HG02571 (cell line): Measurements from ENCODE around the gene KCNK3.
"Not testable (repeated sequence)": the region's sequence is repeated elsewhere in the genome, so short reads cannot be mapped to it uniquely, and the experiment has no call there.

Experiments
- ATAC-seq: cut with Tn5 transposase; IDR thresholded peaks from one replicate; pipeline ENCODE4 v1.9.1; 2021; ENCODE audit warnings: mild to moderate bottlenecking, moderate library complexity; ENCODE audit not compliant: unreplicated experiment

The KCNK3 gene

GRCh38 chr2:26692279-26692896, at the start of gene KCNK3:
Gene KCNK3 (plus strand): TSS chr2:26692722. CDS start chr2:26692876, 154 bp downstream.
- ATAC-seq, result no peak

GRCh38 chr2:26644188-26644835, 48.2 kb upstream of the KCNK3 start:
- no peak for ATAC-seq

DNA sequence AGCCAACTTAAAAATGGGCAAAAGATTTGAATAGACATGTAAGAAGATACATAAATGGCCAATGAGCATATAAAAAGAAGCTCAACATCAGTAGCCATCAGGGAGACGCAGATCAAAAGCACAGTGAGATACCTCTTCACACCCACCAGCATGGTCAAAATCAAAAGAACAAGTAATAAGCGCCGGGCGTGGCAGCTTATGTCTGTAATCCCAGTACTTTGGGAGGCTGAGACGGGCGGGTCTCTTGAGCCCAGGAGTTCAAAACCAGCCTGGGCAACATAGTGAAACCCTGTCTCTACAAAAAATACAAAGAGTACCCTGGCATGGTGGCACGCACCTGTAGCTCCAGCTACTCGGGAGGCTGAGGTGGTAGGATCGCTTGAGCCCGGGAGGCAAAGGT, 46.8 kb upstream of the KCNK3 start:
- no peak for ATAC-seq

- ATAC-seq, result no peak
These were observed 45.4 kb upstream of the KCNK3 start for GRCh38 chr2:26646986-26647672.

DNA sequence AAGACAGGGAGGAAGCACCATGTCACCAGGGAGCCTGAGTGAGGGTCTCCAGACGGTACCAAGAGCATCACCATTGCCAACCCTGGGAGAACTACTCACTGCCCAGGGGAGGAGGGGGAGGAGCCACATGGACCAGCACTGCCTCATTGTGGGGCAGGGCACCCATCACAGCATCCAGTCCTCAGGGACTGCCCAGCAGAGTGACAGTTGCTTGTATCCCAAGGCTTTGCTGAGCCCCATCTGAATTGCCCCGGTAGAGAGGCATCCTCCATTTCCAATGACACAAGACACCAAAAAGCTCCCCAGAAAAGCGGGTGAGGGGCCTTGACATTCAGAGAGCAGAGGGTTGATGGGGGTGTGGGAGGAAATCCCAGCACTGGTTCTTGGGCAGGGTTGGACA, 44.5 kb upstream of the KCNK3 start:
- ATAC-seq, result no peak

- ATAC-seq, result no peak
These were observed 44.0 kb upstream of the KCNK3 start for GRCh38 chr2:26648516-26648915.

GRCh38 chr2:26649322-26649721, 43.2 kb upstream of the KCNK3 start:
- ATAC-seq, result no peak

DNA sequence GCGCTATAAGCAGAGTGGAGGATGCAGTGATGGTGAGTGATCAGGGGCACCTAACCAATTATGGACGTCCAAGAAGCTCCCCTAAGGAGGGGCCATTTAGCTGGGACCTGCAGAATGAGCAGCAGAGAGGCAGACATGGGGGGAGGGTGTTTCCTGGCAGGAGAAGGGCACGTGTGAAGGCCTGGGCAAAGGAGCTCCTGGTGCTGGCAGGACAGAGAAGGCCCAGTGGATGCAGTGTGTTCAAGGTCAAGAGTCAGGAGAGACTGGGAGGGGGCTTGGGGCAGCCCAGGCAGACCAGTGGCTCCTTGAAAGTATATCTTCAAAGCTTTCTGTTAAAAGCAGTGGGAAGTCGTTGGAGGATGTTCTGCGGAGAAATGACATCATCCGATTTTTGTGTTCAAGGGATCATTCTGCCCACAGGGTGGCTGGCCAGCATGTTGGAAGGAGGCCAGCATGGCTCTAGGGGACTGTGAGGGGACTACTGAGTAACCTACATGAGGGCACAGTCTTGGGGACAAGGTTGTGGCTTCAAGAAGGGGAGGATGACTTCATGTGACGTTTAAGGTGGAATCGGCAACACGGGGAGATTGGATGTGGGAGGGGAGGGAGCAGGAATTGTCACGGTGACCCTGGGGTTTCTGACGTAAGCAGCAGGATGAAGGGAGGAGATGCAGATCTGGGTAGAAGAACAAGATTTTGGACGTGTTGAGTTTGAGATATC, 42.4 kb upstream of the KCNK3 start:
- no peak for ATAC-seq

DNA sequence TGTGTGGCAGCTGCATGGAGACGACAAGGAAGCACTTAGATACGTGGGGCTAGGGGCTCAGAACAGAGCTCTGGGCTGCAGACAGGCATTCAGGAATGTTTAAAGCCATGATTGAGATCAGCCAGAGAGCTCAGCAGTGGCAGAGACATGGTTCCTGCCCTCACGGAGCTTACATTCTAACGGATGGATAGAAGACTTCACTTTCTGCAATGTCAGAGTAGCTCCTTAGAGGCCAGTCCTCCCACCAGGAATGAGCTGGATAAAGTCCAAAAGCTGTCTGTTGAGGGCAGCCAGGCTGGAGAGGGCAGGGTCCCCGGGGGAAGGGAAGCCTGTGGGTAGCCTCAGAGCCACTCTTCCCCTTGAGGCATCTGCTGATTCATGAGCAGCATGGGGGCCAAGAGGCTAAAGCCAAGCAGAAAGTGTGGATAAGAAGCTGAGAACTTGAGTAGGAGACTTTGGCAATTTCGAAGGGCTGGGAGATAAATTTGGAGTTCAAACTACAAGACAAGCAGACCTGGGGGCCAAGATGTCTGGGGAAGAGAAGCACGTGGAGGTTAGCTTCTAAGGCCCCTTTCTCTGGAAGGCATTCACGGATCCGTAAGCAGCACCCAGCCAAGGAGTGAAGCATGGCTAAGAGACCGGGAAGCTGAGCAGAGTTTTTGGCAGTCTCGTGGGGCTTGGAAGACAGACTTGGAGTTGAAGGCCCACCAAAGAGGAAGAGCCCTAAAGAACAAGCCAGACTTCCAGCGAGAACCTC, 41.6 kb upstream of the KCNK3 start:
- ATAC-seq, result no peak

GRCh38 chr2:26651470-26651771, 41.1 kb upstream of the KCNK3 start:
- ATAC-seq, result no peak

DNA sequence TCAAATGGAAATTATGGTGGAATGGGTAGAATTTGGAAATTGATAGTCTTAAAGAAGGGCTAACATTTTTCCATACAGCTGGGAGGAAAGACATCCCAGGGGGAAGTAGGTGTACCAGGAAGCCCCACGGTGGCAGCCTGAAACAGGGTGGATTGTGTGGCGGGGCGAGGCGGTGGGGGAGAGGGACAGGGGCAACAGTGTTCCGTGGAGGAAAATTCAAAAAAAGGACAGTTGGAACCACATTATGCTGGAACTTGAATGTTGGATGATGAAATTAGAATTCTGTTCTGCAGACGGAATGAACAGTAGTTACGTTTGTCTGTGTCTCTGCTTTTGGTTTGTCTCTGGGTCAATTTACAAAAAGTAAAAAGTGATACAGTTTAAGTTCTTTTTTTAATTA, 40.7 kb upstream of the KCNK3 start:
- no peak for ATAC-seq

DNA sequence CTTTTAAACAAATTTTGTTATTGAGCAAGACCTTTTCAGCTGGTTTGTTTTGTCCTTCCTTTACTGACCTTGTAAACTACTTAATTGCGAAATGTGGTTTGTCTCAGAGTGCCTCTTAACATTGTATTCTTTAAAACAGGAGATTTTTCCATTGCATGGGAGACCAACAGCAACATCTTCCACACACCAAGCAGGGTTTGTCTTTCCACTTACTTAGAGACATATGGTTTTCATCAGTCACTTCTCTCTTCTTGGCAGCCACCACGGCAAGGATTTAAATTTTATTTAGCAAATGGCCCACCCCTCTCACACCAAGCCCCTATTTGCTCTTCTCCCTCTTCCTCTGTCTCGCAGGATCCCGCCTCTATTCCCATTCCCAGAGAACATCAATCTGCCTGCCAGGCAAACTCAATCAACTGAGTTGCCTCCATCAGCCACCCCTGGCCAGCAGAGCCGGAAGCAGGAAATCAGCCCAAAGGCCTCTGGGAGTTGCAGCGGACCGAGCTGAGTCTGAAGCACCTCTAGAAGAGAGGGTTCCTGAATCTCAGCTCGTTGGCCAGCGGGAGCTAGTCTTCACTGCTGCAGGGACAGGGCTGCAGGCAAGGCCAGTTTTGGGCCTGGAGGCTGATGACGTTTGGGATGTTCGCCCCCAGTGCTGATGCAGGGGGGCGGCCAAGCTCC, 40.0 kb upstream of the KCNK3 start:
- ATAC-seq, result no peak

GRCh38 chr2:26653207-26654060, 39.1 kb upstream of the KCNK3 start:
- no peak for ATAC-seq

DNA sequence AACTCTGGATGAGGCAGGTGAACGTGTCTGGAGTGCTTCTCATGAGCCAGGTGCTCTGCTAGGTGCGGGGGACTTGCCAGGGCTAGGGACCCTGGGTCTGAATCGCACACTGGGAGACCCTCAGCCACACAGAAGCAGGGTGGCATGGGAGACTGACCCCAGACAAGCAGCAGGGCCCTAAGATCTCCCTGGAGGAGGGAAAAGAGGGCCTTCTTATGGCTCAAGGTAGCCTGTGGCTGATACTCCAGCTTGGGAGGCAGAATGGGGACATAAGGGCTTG, 38.5 kb upstream of the KCNK3 start:
- no peak for ATAC-seq

DNA sequence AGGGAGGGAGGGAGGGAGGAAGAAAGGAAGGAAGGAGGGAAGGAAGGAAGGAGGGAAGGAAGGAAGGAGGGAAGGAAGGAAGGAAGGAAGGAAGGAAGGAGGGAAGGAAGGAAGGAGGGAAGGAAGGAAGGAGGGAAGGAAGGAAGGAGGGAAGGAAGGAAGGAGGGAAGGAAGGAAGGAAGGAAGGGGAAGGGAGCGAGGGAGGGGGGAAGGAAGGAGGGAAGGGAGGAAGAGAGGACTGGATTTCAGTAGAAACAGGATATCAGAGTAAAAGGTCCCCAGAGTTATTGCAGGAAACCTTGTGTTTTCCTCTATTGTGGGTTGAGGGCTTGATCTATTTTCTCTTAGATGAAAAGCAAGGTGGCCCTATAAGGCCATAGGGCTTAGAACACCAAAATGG, 37.4 kb upstream of the KCNK3 start:
- not testable (repeated sequence) for ATAC-seq

DNA sequence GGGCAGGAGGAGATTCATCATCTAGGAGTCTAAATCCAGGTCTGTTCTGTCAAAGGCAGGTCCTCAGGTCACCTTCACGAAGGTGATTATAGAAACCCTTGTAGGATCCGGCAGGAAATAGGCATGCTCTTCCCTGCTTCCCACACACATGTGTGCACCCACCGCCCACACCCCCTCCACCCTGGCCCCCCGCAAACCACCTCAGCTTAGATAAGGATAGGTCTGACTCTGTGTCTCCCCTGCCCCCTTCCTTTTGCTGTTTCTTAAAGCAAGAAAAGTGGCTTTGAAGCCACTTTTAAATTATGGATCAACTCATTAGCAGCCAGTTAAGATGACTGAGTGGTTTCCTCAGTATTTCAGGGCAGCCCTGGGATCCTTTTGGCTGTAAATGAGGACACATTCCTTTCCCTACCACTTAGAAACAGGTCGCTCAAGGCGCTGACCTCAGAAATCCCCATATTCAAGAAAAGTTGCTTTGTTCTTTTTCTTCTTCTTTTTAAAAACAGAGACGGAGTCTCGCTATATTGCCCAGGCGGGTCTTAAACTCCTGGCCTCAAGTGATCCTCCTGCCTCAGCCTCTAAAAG, 36.8 kb upstream of the KCNK3 start:
- no peak for ATAC-seq

- ATAC-seq, result no peak
These were observed 35.3 kb upstream of the KCNK3 start for GRCh38 chr2:26657265-26657664.

DNA sequence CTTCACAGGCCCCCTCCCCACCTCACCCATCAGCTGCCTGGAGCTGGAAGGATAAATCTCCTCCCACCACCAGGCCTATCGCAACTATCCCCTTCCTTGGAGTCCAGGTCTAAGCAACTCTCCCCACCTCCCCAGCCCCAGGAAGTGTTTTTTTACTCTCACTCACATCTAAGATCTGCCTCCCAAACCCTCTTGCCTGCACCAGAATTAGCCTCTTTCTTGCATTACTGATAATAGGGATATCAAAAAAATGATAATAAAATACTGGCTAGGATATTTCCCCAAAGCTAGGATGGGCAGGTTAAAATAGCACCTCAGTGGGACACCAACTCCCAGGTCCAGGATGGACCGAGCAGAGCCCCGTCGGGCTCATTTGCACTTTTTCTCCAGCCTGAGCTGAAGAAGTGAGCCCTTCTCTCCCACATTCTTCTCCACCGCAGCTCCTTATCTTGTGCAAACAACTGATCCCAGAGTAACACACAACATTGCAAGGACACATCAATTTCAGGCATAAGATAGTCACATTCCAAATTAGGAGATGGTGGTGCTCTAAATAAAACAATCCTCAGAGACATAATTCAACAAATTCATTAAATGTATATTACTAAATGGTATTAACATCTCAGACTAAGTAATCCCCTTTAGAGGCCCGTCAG, 33.7 kb upstream of the KCNK3 start:
- ATAC-seq, result no peak

DNA sequence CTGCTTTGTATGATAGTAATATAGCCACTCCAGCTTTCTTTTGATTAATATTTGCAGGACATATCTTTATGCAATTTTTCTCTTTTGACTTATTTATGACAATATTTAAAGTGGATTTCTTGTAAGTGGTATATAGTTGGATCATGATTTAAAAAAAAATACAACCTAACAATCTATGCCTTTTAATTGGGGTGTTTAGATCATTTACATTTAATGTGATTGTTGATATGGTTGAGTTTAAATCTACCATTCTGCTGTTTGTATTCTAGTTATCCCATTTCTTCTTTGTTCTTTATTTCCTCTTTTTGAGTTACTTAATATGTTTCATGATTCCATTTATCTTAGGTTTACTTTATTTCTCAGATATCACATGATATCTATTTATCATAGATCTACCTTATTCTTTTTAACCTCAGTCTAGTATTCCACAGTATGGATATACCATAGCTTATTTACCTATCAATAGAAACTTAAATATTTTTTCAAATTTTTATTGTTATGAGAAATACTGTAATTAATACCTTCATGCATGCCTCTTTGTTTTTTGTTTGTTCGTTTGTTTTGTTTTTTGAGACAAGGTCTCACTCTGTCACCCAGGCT, 32.1 kb upstream of the KCNK3 start:
- no peak for ATAC-seq
